ENCODE data around the gene ZRSR2. TPM values are rescaled to one million over a fixed set of nuclear protein-coding genes. Genes with fewer than 3 reads are reported as not detected.
"Not testable (repeated sequence)": the region's sequence is repeated elsewhere in the genome, so short reads cannot be mapped to it uniquely, and the experiment has no call there.

The ZRSR2 gene
- total RNA-seq, 1 donor from 2014 or later, result 11.7 TPM

DNA sequence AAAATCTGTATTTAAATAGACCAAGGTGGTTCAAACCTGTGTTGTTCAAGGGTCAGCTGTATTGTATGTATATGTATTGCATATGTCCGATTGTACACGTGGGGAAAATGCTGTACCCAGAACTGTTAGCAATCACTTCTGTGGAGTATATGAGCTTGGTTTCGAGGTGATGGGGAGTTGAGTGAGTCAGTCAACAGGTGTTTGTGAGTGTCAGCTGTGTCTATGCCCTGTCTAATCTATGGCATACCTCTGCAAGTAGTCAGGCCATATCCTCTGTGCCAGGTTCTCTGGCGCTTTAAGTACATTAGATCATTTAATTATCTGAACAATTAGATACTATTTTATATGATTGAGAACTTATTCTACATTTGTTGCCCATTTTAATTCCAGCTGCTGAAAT lies 7.4 kb downstream of the ZRSR2 start:
- no peak for DNase-seq (ENCODE audit: low spot score)

GRCh38 chrX:15804563-15804962 lies 14.3 kb downstream of the ZRSR2 start:
- DNase-seq (ENCODE audit: low spot score), result no peak

GRCh38 chrX:15808254-15808653 lies 18.0 kb downstream of the ZRSR2 start:
- no peak for DNase-seq (ENCODE audit: low spot score)

GRCh38 chrX:15812192-15812938 lies 22.1 kb downstream of the ZRSR2 start:
- no peak for DNase-seq (ENCODE audit: low spot score)

GRCh38 chrX:15813416-15813815 lies 23.1 kb downstream of the ZRSR2 start:
- no peak for DNase-seq (ENCODE audit: low spot score)

DNA sequence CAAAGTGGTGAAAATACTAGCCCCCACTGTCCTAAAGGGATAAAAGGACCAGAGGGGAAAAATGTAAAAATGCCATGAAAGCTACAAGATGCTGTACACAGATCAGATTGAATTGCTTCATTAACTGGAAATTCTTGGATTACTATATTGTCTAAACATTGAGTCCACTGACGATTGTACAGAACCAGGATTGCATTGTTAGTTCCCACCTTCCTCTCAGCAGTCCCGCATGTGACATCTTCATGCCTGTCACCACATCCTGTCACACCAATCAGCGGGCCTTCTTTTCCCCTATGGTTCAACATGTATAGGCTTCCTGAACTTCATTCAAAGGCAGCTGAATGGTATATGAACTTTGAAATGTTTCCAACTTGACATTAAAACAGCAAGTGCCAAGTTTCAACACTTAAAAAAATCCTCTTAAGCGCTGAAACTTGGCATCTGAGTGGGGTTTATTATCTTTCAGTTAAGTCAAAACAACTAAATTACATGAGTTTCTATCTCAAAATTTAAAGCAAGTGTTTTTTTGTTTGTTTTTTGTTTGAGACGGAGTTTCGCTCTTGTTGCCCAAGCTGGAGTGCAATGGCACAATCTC lies 24.6 kb downstream of the ZRSR2 start:
- DNase-seq (ENCODE audit: low spot score), result no peak

- no peak for DNase-seq (ENCODE audit: low spot score)
Observed at GRCh38 chrX:15815779-15816437, 25.6 kb downstream of the ZRSR2 start.

- DNase-seq (ENCODE audit: low spot score), result no peak
Observed at GRCh38 chrX:15816438-15816809, 26.1 kb downstream of the ZRSR2 start.

- no peak for DNase-seq (ENCODE audit: low spot score)
Observed at GRCh38 chrX:15816886-15817285, 26.6 kb downstream of the ZRSR2 start.

GRCh38 chrX:15820106-15821073 lies 30.1 kb downstream of the ZRSR2 start:
- DNase-seq (ENCODE audit: low spot score), result no peak

DNA sequence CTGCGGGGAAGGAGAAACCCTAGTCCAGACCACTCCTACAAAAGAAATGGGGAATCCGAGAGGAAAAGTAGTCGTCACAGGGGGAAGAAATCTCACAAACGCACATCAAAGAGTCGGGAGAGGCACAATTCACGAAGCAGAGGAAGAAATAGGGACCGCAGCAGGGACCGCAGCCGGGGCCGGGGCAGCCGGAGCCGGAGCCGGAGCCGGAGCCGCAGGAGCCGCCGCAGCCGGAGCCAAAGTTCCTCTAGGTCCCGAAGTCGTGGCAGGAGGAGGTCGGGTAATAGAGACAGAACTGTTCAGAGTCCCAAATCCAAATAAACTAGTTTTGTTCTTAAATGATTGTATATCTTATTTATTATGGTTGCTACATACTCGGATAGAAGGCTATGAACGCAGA lies 32.6 kb downstream of the ZRSR2 start:
- DNase-seq (ENCODE audit: low spot score), result no peak

DNA sequence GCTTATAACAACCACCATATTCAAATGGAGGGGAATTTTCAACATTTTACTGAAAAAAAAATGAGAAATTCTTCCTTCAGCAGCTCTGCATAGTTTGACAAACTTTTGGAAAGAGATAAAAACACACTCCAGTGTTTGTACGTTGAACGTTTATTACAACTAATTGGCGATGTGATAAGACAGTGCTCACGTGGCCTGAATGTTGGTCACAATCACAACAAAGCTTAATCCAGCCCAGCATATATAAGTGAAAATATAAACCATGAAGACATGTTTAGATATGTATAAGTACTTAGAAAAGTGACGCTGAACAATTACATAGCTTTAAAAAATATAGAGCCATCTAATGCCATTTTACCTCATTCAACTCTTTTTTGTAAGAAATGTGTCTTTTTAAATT lies 35.7 kb downstream of the ZRSR2 start:
- DNase-seq (ENCODE audit: low spot score), result no peak

DNA sequence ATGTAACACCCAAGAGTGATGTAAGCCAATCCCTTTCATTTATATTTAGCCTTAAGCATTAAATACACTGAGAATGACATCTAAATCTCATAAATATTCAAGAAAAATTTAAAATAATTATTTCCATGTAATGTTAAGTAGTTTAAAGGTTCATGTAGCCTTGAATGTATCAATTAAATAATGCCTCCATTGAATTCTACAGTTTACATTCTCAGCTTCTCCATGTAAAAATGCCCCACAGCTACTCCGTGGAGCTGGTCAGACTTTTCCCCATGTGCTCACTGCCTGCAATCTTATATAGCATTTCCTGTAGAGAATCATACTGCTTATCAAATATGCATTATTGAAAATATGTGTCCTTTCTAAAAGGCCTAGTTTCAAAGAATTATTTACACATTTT lies 38.9 kb downstream of the ZRSR2 start:
- DNase-seq (ENCODE audit: low spot score), result no peak

- DNase-seq (ENCODE audit: low spot score), result not testable (repeated sequence)
Observed at GRCh38 chrX:15831347-15831746, 41.1 kb downstream of the ZRSR2 start.

DNA sequence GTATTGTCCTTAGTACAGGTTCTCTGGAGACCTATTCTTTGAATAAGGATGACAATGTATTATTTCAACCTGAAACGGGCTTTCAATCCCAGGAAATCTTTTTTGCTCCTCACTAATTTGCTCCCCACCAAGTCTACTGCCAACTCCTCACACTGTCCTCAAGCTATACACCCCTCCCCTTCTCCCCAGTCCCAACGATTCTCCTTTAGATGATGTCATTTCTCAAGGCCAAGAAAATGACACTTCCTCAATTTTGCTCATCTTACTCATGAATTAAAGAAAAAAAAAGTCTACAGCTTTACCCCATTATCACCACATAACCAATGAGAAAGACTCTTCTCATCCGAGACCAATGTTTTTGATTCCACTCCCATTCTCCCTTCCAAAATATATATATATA lies 43.8 kb downstream of the ZRSR2 start:
- no peak for DNase-seq (ENCODE audit: low spot score)

GRCh38 chrX:15834827-15835595 lies 44.7 kb downstream of the ZRSR2 start:
- no peak for DNase-seq (ENCODE audit: low spot score)

GRCh38 chrX:15838017-15838416 lies 47.7 kb downstream of the ZRSR2 start:
- no peak for DNase-seq (ENCODE audit: low spot score)

DNA sequence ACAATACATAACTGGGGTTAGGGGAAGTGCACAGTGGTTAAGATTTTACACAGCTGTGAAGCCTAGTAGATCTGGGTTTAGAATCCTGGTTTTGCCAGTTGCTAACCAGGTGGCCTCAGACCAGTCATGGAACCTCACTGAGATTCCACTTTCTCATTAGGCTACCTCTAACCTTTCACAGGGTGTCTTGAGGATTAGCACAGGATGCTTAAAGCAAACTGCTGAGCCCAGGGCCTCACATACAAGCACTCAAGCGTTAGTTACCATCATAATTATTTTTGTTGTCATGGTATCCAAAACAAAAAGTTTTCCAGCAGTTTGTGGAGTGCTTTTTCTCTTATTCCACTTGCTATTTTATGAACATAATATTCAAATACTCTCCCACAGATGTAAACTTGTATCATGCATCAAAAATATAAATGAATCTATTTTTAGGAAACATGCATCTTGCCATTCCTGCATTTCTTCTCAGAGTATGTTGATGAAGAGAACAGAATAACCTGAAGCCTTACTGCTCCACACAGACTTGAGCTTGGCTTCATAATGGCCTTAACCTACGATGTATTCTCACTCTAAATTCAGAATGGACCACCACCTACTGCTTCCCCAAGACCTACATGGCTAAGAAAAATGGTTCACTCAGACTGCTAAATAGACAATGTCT lies 51.7 kb downstream of the ZRSR2 start:
- no peak for DNase-seq (ENCODE audit: low spot score)

- DNase-seq (ENCODE audit: low spot score), result no peak
Observed at GRCh38 chrX:15843960-15844359, 53.7 kb downstream of the ZRSR2 start.

GRCh38 chrX:15848576-15848975 lies 58.3 kb downstream of the ZRSR2 start:
- no peak for DNase-seq (ENCODE audit: low spot score)

- DNase-seq (ENCODE audit: low spot score), result no peak
Observed at GRCh38 chrX:15849555-15849954, 59.3 kb downstream of the ZRSR2 start.
